ENCODE measurements around the gene GYG2.
"Not testable (repeated sequence)": the region's sequence is repeated elsewhere in the genome, so short reads cannot be mapped to it uniquely, and the experiment has no call there.

GYG2 gene

DNA sequence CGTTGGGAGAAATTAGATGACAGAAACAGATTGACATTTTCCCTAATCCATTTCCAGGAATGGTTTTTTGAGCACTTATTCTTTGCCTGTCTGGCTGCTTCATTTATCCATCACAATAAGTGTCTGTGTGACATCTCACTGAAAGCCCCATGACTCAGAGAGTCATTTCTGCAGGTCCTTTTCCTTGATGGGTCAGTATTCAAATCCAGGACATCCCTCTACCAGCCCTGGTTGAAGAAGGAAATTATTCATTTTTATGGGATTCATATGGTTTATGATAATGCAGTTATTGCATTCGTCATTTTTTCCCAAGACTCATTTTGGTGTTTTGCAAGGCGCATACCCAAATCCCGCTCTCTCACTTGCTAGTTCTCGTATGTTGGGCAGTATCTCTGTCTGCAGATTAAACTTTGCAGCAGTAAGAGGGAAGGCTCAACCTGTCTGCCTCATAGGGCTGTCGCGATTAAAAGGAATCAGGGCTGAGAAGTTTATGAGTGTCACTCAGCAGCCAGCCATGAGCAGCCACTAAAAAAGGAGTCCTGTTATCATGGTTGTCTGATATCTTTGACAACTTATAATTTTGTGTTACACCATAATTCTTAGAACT, 44.0 kb downstream of the GYG2 start:
- DNase-seq (ENCODE audit: low spot score) = no peak

DNA sequence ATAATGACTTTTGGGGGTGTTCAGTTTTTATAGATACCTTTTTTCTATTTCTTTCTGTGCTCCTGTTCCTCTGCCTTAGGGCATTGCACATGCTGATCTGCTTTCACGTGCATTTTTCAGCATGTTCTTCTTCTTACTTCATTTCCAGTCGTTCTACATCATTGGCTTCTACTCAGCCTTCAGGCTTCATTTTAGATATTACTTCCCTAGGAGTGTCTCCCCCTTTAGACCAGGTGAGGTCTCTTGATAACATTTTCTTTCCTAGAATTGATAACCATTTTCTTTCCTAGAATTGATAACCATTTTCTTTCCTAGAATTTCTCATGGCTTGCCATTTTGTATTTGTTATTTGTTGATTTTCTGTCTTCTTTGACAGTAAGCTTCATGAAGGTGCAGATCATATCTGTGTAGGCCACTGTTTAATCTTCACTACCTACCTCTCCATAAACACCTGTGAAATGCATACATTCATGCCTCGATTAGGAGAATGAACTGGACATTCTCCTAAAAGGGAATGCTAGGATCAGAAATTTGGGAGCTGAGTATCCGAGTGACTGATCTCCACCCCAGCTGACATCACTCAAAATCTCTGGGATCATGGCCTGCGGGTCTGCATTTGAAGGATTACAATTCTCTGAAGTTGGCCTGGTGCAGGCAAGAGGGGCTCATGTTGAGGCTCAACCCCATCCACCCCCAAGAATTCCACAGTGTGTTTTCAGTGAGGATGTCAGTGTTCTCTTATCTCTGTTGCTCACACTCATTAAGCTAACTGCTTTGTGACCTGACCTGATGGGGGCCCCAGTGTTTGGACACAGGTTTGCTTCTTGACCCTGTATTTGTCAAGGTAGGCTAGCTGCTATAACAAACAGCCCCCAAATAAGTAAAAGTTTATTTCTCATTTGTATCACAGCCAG, 45.7 kb downstream of the GYG2 start:
- no peak for DNase-seq (ENCODE audit: low spot score)

DNA sequence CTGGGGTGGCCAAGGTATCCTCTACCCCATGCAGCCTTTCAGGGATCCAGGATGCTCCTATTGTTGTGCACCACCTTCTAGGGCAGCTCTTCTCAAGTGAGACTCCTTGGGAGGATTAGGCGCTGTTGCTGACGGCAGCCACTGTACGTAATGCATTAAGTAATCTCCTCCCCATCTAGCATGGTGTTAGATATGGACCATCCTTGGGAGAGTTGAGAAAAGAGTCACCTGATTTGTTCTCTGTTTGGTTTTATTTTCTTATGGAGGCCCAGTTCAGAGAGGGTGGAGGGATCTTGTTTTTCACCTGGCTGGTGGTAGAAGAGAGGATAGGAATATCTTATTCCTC, 46.4 kb downstream of the GYG2 start:
- DNase-seq (ENCODE audit: low spot score) = no peak

DNA sequence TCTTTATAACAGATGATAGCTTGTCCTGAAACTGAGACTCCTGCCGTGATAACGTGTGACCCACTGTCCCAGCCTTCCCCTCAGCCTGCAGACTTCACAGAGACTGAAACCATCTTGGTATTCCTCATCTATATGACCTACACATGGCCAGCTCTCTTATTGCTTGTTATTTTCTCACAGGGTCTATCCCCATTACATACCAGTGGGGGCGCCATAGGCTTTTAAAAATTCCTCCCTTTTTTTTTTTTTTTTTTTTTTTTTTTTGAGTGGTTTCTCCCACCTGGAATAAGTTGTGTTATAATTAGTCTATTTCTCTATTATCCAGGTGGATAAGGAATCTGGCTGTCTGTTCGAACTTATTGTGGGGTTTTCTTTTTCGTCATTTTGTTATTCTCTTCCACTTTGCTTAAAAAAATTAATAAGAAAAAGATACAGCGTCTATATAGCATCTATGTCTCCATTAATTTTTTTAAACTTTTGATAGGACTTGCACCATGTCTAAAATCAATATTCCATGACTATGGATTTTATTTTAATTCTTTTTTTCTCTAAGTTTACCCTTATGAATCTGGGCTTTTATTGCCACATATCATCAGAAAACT, 47.2 kb downstream of the GYG2 start:
- DNase-seq (ENCODE audit: low spot score) = no peak

DNA sequence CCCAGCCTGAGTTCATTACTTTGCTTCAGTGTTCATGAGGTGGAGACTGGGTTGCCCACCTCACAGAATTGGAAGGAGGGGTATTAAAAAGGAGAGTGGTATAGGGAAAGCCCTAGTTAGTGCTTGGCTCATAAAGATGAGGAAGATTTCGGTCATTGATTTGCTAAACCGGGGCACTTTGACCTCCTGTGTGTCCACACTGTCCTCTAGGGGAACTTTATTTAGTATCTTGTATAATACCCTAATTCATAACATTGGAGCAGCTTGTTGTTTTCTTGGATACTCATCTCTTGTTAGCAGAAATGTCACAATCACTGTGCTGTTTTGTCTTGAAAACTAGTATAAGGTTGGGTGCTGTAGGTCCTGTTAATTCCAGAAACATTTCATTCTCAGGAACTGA, 49.8 kb downstream of the GYG2 start:
- no peak for DNase-seq (ENCODE audit: low spot score)

DNA sequence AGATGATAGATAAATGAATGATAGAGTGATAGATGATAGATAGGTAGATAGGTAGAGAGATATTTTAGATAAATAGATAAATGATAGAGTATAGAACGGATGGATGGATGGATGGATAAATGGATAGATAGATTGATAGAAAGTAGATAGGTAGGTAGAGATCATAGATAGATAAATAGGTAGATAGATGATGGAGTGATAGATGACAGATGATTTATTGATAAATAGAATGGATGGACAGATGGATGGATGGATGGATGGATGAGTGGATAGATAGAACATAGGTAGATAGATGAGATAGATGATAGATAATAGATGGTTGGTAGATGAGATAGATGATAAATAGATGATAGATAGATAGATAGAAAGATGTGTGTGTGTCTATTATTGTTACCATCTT, 50.9 kb downstream of the GYG2 start:
- no peak for DNase-seq (ENCODE audit: low spot score)

DNA sequence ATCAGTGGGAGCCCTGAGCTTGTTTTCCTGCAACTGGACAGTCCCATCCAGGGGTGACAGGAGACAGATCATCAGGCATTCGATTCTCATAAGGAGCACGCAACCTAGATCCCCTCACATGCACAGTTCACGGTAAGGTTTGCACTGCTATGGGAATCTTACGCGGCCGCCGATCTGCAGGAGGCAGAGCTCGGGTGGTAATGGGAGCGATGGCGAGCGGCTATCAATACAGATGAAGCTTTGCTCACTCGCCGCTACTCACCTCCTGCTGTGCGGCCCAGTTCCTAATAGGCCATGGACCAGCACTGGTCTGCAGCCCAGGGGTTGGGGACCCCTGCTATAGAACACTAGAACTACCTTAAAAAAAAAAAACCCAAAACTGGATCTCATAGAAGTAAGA, 55.0 kb downstream of the GYG2 start:
- no peak for DNase-seq (ENCODE audit: low spot score)

DNA sequence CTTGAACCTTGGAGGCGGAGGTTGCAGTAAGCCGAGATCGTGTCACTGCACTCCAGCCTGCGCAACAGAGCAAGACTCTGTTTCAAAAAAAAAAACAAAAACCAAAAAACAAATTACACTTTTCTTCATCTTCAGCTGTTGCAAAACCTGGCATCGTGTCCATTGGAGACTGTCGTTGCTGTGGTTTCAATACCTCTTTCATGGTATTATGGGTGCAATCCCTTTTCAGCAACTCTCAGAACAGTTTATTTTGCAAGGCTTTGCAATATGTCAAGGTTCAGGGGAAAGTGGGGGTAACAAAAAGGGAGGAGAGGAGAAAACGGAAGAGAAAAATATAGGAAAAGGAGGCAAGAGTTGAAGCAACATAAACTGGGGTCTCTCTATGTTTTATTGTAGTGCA, 59.6 kb downstream of the GYG2 start:
- DNase-seq (ENCODE audit: low spot score) = no peak

DNA sequence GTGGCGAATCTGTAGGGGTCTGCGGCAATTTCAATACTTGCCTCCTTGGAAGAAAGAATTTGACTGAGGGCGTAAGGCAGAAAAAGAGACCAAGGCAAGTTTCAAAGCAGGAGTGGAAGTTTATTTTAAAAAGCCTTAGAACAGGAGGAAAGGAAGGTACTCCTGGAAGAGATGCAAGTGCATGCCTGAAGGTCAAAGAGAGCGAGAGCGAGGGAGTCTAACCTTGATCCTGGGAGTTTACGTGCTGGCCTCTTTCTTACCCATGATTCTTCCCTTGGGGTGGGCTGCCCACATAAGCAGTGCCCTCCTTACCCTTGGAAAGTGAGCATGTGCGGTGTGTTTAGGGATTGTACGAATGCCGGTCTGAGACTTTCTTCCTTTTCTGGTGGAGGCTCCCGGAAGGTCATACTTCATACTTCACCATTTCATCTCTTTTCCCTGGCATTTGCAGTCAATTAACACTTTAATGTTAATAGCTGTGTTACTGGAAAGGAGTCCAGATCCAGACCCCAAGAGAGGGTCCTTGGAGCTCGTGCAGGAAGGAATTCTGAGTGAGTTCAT, 60.4 kb downstream of the GYG2 start:
- DNase-seq (ENCODE audit: low spot score) = no peak

DNA sequence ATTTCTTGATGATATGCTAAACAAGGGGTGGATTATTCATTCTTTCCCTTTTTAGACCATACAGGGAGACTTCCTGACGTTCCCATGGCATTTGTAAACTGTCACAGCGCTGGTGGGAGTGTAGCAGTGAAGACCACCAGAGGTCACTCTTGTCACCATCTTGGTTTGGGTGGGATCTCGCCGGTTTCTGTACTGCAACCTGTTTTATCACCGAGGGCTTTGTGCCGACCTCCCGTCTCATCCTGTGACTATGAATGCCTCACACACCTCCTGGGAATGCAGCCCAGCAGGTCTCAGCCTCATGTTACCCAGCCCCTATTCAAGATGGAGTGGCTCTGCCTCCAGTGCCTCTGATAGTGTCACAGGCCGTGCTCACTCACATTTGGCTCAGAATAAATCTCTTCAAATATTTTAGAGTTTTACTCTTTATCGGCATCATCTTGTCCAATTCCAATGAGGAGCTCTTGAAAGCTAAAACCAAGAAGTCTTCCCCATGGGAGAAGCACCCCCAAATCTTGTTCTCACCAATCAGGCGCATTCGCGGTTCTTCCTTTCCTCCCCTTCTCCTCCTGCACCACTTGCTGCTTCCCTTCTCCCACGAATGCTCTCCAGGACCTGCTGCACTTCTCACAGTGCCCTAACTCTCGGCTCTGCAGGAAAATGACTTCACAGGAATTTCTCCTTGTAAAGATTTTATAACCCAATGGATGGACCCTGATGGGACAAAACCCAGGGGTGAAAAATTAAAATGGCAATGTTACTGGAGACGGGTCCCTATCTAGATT, 61.2 kb downstream of the GYG2 start:
- not testable (repeated sequence) for DNase-seq (ENCODE audit: low spot score)

DNA sequence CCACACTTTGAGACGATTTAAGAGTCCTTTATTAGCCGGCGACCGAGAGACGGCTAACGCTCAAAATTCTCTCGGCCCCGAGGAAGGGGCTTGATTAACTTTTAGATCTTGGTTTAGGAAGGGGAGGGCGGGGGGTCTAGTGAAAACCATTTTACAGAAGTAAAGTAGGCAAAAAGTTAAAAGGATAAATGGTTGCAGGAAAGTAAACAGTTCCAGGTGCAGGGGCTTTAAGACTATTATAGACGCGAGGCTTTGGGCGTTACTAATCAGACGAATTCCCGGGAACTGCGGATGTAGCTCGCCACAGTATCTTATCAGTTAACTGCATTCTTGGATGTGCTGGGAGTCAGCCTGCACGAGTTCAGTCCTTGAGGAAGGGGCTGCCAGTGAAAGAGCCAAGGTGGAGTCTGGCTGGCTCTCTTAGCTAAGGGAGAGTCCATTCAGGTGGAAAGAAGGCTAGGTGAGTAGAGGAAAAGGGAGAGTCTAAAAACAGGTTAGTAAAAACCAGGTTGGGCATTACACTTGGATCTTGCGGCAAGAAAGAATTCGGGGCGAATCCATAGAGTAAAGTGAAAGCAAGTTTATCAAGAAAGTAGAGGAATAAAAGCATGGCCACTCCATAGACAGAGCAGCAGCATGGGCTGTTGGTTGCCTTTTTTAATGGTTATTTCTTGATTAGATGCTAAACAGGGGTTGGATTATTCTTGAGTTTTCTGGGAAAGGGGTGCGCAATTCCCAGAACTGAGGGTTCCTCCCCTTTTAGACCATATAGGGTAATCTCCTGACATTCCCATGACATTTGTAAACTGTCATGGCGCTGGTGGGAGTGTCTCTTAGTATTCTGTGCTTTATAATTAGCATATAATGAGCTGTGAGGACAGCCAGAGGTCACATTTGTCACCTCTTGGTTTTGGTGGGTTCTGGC, 62.1 kb downstream of the GYG2 start:
- not testable (repeated sequence) for DNase-seq (ENCODE audit: low spot score)

DNA sequence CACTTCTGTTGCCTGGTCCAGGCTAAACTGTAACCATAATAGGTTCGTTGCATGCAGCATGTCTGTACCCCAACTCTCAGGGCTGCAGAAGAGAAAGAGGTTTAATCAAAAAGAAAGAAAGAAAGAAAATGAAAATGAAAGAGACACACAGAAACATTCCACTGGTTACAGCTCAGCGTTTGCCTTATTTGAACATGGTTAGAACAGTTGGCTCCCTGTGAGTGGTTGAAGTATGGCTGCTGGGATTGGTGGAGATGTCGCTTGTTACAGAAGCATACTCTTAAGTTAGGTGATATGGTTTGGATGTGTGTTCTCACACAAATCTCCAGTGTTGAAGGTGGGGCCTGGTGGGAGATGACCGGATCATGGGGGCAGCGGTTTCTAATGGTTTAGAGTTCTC, 64.1 kb downstream of the GYG2 start:
- DNase-seq (ENCODE audit: low spot score) = no peak

DNA sequence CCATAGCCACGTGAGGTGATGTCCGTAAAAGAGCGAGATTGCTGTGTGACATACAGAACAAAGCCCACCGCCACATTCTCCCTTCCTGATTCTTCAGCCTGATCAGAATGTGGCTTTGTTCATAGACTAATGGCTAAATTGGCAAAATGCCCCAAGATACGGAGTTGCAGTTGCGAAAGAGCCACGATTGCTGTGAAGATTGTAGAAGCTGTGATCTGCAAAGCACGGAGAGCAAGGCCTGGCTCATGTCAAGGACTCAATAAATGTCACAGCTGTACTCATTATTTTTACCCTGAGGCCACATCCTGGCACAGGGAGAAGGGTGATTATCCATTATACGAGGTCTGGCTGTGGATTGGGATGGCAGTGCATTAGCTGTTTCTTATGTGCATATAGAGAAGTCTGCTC, 66.2 kb downstream of the GYG2 start:
- no peak for DNase-seq (ENCODE audit: low spot score)

DNA sequence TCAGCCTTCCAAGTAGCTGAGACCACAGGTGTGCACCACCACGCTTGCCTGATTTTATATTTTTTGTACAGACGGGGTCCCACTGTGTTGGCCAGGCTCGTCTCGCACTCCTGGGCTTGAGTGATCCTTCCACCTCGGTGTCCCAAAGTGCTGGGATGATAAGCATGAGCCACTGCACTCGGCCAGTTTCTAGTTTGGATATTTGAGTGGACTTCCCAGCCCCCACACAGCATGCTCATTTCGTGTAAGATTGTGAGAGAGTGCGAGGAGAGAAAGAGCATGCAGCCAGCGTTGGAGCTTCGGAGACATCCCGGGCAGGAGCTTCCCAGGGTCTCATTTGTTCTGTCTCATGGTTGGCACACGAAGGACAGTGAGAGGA, 68.6 kb downstream of the GYG2 start:
- no peak for DNase-seq (ENCODE audit: low spot score)

DNA sequence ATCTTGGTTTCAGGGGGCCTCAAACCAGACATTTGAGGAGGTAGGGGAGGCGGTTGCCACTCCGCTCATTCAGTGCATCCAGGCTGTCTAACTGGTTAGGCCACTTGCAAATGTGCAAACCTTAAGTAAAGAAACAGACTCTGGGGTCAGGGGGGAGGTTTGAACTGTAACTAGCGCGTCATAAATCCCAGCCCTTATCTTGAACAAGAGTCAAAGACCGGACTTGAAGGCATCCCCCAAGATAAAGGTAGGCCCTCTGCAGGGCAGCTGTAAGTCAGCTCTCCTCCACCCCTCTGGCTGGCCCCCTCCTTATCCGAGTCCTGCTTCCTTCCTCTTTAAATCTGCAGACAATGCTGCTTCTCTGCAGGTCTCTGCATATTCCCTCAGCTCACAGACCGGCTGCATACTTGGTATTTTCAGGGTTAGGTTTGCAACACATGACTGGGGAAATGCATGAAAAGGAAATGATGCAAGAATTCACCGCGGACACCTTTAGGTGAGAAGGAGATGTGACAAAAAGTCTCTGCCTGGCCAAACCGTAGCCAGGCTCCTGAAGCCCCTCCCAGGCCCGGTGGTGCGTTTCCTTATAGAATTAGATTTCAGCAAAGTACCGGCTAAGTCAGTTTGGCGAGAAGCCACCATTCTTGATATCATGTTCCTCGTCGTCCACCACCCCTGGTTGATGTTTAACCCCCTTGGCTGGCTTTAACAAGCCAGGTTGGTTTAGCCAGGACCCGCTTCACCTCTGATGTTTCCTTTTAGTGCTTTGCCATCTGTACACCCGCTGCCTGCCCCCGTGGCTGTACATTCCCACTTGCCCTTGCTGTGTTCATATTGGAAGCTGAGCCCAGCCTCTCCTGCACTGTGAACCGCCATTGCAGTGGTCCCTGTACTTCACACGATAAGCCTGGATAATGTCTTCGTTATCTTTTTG, 69.2 kb downstream of the GYG2 start:
- not testable (repeated sequence) for DNase-seq (ENCODE audit: low spot score)

DNA sequence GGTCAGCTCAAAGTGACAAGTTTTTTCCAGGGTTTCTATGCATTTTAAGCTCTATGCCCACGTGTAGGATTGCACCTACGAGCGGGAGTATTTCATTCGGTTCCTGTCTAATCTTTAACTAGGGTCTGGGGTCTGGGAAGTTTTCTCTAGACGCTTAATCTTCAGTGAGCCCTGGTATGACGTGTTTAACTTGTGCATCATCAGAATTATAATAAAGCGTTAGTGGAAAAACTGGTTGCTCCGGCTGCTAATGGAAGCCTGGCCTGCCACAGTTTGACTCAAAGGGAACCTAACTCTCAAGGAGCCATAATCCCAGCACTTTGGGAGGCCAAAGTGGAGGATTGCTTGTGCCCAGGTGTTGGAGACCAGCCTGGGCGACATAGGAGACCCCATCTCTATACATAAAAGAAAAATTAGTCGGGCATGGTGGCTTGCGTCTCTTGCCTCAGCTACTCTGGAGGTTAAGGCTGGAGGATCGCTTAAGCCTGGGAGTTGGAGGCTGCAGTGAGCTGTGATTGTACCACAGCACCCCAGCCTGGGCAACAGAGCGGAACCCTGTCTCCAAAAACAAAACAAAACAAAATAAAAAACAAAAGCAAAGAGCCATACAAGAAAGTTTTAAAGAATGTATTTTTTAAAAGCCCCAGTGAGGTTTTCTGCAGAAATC, 70.2 kb downstream of the GYG2 start:
- DNase-seq (ENCODE audit: low spot score) = no peak

DNA sequence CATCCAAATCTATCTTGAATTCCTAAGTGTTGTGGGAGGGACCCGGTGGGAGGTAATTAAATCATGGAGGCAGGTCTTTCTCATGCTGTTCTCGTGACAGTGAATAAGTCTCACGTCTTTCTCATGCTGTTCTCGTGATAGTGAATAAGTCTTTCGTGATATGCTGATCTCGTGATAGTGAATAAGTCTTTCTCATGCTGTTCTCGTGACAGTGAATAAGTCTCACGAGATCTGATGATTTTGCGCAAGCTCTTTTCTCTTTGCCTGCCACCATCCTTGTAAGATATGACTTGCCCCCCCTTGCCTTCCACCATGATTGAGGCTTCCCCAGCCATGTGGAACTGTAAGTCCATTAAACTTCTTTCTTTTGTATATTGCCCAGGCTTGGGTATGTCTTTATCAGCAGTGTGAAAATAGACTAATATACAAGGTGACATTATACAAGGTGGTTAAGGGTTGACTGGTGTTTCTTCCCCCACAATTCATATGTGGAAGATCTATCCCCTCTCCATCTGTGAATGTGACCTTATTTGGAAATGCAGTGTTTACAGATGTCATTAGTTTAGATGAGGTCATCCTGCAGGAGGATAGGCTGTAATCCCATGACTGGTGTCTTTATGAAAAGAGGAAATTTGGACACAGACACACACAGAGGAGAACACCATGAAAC, 72.8 kb downstream of the GYG2 start:
- DNase-seq (ENCODE audit: low spot score) = no peak

DNA sequence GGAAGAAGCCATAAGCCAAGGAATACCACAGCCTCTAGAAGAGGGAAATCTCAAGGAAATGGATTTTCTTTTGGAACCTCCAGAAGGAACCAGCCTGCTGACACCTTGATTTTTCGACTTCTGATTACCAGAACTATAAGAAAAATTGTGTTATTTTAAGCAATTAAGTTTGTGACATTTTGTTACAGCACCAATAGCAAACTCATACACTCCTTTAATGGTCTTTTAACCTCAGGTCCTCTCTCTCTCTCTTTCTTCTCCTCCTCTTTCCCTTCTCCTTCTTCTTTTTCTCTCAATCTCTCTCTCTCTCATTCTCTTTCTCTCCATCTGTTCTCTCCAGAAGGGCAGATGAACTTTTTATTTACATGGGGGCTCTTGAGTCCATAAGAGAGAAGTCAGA, 74.1 kb downstream of the GYG2 start:
- no peak for DNase-seq (ENCODE audit: low spot score)

DNA sequence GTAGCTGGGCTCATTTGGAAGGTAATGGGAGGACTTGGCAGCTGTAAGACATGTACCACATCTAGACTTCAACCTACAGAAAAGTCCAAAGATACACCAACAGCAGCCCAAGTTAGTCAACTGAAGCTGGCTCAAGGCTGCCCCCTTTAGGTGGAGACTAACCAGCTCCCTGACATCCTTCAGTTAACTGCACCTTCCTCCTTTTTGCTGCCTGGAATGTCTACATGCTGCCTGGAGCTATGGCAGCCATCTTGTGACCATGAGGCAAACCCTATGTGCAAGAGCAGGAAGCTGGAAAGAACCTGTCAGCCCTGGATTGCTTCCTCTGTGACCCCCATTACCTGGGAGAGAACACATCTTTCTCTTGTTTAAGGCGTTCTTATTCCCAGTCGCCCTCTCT, 74.6 kb downstream of the GYG2 start:
- no peak for DNase-seq (ENCODE audit: low spot score)
